ENCODE measurements around the gene HUNK.

Gene HUNK

DNA sequence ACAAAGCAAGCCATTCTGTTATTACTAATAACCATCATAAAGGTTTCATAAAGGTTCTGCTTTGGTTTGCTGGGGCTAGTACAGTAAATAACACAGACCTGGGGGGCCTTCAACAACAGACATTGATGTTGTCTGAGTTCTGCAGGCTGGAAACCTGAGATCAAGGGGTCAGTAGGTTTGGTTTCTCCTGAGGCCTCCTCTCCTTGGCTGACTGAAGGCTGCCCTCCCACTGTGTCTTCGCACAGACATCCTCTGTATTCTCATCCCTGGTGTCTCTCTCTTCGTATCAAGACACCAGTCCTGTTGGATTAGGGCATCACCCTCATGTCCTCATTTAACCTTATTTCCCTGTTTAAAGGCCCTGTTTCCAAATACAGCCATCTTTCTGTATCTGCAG lies 37.3 kb downstream of the HUNK start:
- H3K27ac ChIP-seq (ENCODE audit: low read depth, low read length, severe bottlenecking), result peak overlapping the region; percentile 78
- H3K9me3 ChIP-seq (ENCODE audit: control insufficient read depth, low read length), result no peaks in the 10 kb centered on the region
- H3K36me3 ChIP-seq (ENCODE audit: control insufficient read depth, insufficient read depth, low read length), result no peaks in the 10 kb centered on the region
- whole genome bisulfite sequencing, 2 experiments (ENCODE audit: insufficient coverage in 2 of 2), result 49 to 81% methylated on average over 2 of the region's 2 CpGs
- peaks cover 28% of the 10 kb centered on the region for H3K4me1 ChIP-seq (ENCODE audit: control insufficient read depth, insufficient read depth, low read length, poor library complexity, severe bottlenecking)
- no peak overlapping the region for H3K4me3 ChIP-seq (ENCODE audit: extremely low read depth, insufficient read depth, low read length, poor library complexity, severe bottlenecking)

DNA sequence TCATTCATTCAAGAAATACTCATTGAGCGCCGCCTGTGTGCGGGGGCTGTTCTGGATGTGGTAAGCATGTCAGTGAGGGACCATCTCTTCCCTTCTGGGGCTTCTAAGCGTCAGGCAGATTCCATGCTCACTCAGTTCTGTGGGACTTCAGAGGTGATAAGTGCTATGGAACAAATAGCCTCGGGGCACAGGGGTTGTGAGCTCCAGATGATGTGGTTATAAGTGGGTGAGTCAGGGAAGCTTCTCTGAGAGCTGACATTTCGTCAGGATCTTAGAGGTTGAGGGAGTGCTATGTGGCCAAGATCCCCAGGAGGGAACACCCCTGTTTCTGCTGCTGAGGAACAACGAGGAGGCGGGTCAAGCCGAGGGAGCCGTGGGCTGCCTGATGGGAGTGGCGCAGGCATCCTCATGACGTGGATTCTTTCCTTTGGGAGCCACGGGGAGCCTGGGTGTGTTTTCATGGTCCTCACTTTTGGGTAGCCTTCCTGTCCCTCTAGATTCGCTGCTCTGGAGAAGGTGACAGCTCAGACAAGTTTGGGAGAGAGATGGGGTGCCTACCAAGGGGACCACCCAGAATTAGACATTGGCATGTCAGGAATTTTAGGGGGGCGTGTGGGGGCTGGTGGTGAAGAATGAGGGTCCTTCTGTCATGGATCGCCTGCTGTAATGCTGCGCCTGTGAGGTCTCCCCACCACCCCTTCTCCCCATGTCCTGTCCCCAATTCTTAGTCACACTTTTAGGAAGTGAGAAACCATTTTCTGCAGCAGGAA lies 38.5 kb downstream of the HUNK start:
- H3K9me3 ChIP-seq (ENCODE audit: control insufficient read depth, low read length), result no peaks in the 10 kb centered on the region
- no peaks in the 10 kb centered on the region for H3K36me3 ChIP-seq (ENCODE audit: control insufficient read depth, insufficient read depth, low read length)
- WGBS, 2 experiments (ENCODE audit: insufficient coverage in 2 of 2), result 78 to 86% methylated on average over 13 to 16 of the region's 17 CpGs
- peaks cover 28% of the 10 kb centered on the region for H3K4me1 ChIP-seq (ENCODE audit: control insufficient read depth, insufficient read depth, low read length, poor library complexity, severe bottlenecking)
- no peak overlapping the region for H3K4me3 ChIP-seq (ENCODE audit: extremely low read depth, insufficient read depth, low read length, poor library complexity, severe bottlenecking)
- peak overlapping the region; percentile 36 for H3K27ac ChIP-seq (ENCODE audit: low read depth, low read length, severe bottlenecking)

DNA sequence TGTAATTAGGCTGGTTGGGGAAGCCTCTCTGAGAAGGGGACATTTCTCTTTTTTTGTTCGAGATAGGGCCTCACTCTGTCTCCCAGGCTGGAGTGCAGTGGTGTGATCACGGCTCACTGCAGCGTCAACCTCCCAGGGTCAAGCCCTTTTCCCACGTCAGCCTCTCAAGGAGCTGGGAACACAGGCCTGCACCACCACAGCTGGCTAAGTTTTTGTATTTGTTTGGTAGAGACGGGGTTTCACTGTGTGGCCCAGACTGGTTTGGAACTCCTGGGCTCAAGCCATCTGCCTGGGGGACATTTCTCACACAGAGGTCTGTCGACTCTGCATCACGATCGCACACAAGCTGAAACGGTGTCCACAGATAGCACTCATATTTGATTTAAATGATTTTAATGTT lies 39.7 kb downstream of the HUNK start:
- no peaks in the 10 kb centered on the region for H3K9me3 ChIP-seq (ENCODE audit: control insufficient read depth, low read length)
- 89% methylated on average over 3 of the region's 9 CpGs for WGBS, 2 experiments (ENCODE audit: insufficient coverage in 2 of 2)
- H3K36me3 ChIP-seq (ENCODE audit: control insufficient read depth, insufficient read depth, low read length), result no peaks in the 10 kb centered on the region
- H3K4me1 ChIP-seq (ENCODE audit: control insufficient read depth, insufficient read depth, low read length, poor library complexity, severe bottlenecking), result peaks cover 28% of the 10 kb centered on the region
- no peak overlapping the region for H3K27ac ChIP-seq (ENCODE audit: low read depth, low read length, severe bottlenecking)
- no peak overlapping the region for H3K4me3 ChIP-seq (ENCODE audit: extremely low read depth, insufficient read depth, low read length, poor library complexity, severe bottlenecking)

DNA sequence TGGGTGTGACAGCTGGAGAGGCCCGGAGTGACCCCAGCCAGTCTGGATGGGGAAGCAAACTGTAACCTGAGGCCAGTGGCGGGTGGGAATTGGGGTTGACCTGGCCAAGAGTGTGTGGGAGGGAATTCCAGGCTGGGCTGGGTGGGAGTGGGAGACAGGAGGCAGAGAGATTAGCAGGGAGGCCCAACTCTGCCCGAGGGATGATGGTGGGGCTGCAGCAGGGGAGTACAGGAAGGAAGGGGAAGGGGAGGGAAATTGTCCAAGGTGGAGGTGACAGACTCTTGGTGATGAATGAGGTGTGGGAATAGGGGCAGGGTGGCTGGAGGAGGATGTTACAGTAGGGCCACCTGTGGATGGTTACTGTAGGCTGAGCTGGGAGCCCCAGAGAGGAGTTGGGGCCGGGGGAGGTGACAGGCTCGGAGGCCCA lies 40.4 kb downstream of the HUNK start:
- WGBS, 2 experiments (ENCODE audit: insufficient coverage in 2 of 2), result 79 to 80% methylated on average over 4 of the region's 5 CpGs
- no peak overlapping the region for H3K4me3 ChIP-seq (ENCODE audit: extremely low read depth, insufficient read depth, low read length, poor library complexity, severe bottlenecking)
- peaks cover 25% of the 10 kb centered on the region for H3K4me1 ChIP-seq (ENCODE audit: control insufficient read depth, insufficient read depth, low read length, poor library complexity, severe bottlenecking)
- no peaks in the 10 kb centered on the region for H3K36me3 ChIP-seq (ENCODE audit: control insufficient read depth, insufficient read depth, low read length)
- no peak overlapping the region for H3K27ac ChIP-seq (ENCODE audit: low read depth, low read length, severe bottlenecking)
- no peaks in the 10 kb centered on the region for H3K9me3 ChIP-seq (ENCODE audit: control insufficient read depth, low read length)

DNA sequence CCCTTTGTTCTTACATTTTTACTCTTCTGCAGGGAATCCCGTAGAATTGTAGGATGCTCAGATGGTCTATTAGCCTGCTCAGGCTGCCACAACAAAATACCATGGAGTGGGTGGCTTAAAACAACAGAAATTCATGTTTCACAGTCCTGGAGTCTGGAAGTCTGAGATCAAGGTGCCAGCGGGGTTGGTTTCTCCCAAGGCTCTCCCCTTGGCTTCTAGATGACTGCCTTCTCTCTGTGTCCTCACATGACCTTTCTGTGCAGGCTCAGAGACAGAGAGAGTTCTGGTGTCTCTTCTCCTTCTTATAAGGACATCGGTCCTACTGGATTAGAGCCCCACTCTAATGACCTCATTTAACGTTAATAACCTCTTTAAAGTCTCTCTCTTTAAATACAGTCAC lies 41.7 kb downstream of the HUNK start:
- Histone ChIP-seq H3K4me3 (ENCODE audit: extremely low read depth, insufficient read depth, low read length, poor library complexity, severe bottlenecking) (no peak overlapping the region), H3K36me3 (ENCODE audit: control insufficient read depth, insufficient read depth, low read length) (no peaks in the 10 kb centered on the region), H3K27ac (ENCODE audit: low read depth, low read length, severe bottlenecking) (no peak overlapping the region), H3K9me3 (ENCODE audit: control insufficient read depth, low read length) (peaks cover 2% of the 10 kb centered on the region), H3K4me1 (ENCODE audit: control insufficient read depth, insufficient read depth, low read length, poor library complexity, severe bottlenecking) (peaks cover 12% of the 10 kb centered on the region)
- WGBS, 2 experiments (ENCODE audit: insufficient coverage in 2 of 2), result 88 to 93% methylated on average over 4 of the region's 4 CpGs

DNA sequence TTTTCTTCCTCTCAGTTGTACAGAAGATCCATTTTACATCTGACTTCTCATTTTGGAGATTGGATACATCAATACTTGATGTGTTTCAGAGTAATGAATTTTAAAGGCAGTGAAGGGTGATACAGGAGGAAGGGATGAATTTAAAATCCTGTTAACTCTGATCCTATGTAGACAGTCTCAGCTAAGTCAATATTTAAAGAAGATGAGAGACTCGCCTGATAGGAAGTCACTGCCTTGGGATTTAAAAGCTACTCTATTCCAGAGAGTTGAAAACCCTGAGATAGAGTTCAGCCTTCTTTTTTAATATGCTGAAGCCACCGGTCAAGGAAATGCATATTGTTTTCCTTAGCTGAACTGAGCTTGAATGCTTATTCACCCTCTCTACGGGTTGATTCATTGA lies 42.7 kb downstream of the HUNK start:
- no peak overlapping the region for H3K4me3 ChIP-seq (ENCODE audit: extremely low read depth, insufficient read depth, low read length, poor library complexity, severe bottlenecking)

DNA sequence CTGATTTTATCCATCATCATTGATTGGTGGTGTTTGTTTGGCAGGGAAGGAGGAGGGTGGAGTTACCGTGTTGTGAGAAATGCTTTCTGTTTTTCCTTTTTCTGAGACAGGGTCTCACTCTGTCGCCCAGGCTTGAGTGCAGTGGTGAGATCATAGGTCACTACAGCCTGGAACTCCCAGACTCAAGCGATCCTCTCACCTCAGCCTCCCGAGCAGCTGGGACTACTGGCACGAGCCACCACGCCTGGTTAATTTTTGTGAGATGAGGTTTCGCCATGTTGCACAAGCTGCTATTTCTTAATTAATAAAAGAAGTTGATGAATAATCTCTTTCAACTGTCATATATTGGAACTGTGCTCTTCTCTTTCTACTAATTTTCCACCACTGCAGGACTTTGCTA lies 44.3 kb downstream of the HUNK start:
- peaks cover 5% of the 10 kb centered on the region for H3K4me1 ChIP-seq (ENCODE audit: control insufficient read depth, insufficient read depth, low read length, poor library complexity, severe bottlenecking)
- no peaks in the 10 kb centered on the region for H3K36me3 ChIP-seq (ENCODE audit: control insufficient read depth, insufficient read depth, low read length)
- WGBS, 2 experiments (ENCODE audit: insufficient coverage in 2 of 2), result 82 to 100% methylated on average over 1 to 2 of the region's 7 CpGs
- no peak overlapping the region for H3K4me3 ChIP-seq (ENCODE audit: extremely low read depth, insufficient read depth, low read length, poor library complexity, severe bottlenecking)
- no peak overlapping the region for H3K27ac ChIP-seq (ENCODE audit: low read depth, low read length, severe bottlenecking)
- peaks cover 6% of the 10 kb centered on the region for H3K9me3 ChIP-seq (ENCODE audit: control insufficient read depth, low read length)

More for the DNA sequence above, 42.7 kb downstream of the HUNK start:
- no peaks in the 10 kb centered on the region for H3K36me3 ChIP-seq (ENCODE audit: control insufficient read depth, insufficient read depth, low read length)
- H3K4me1 ChIP-seq (ENCODE audit: control insufficient read depth, insufficient read depth, low read length, poor library complexity, severe bottlenecking), result peaks cover 5% of the 10 kb centered on the region
- H3K27ac ChIP-seq (ENCODE audit: low read depth, low read length, severe bottlenecking), result no peak overlapping the region
- 96% methylated on average over 2 of the region's 3 CpGs; no CpG with 5 or more reads in 1 of the 2 experiments for WGBS, 2 experiments (ENCODE audit: insufficient coverage in 2 of 2)
- H3K9me3 ChIP-seq (ENCODE audit: control insufficient read depth, low read length), result peaks cover 6% of the 10 kb centered on the region

DNA sequence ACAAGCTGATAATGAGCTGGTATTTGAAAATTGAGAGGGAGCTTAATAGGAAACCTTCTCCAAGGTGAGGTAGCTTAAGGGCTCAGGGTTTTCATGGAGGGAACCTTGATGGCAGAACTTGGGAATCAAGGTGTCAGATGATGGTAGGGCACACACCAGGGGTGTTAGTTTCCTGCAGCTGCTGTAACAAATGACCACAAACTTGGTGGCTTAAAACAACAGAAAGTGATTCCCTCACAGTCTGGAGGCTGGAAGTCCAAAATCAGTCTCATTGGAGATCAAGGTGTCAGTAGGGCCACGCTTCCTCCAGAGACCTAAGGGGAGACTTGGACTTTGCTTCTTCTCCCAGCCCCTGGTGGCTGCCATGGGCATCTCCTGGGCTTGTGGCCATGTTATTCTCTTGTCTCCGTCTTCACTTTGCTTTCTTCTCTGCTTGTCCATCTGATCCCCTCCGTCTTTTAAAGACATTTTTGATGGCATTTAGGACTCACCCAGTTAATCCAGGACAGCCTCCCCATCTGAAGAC lies 45.5 kb downstream of the HUNK start:
- Histone ChIP-seq H3K4me1 (ENCODE audit: control insufficient read depth, insufficient read depth, low read length, poor library complexity, severe bottlenecking) (no peaks in the 10 kb centered on the region), H3K4me3 (ENCODE audit: extremely low read depth, insufficient read depth, low read length, poor library complexity, severe bottlenecking) (no peak overlapping the region), H3K27ac (ENCODE audit: low read depth, low read length, severe bottlenecking) (no peak overlapping the region), H3K9me3 (ENCODE audit: control insufficient read depth, low read length) (peaks cover 6% of the 10 kb centered on the region), H3K36me3 (ENCODE audit: control insufficient read depth, insufficient read depth, low read length) (no peaks in the 10 kb centered on the region)
- WGBS, 2 experiments (ENCODE audit: insufficient coverage in 2 of 2), result 95 to 98% methylated on average over 3 of the region's 3 CpGs

DNA sequence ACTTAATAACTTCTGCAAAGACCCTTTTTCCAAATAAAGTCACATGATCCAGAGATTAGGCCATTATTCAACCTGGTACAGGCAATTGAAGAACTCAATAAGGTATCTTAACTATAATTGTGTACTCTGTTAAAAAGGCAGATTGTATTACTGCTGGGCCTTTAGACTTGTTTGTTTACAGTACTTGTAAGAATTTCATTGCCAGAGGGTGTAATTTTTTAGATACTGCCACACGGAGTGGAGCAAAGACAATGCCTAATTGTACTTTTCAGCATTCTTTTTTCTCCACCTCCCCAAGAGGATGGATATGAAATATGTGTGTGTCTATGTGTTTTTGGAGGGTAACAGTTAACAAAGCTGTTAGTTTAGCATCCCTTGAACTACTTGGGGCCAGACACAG lies 47.5 kb downstream of the HUNK start:
- H3K4me1 ChIP-seq (ENCODE audit: control insufficient read depth, insufficient read depth, low read length, poor library complexity, severe bottlenecking), result no peaks in the 10 kb centered on the region
- WGBS, 2 experiments (ENCODE audit: insufficient coverage in 2 of 2), result 100% methylated on average over 1 of the region's 1 CpG; no CpG with 5 or more reads in 1 of the 2 experiments
- peaks cover 6% of the 10 kb centered on the region for H3K9me3 ChIP-seq (ENCODE audit: control insufficient read depth, low read length)
- H3K4me3 ChIP-seq (ENCODE audit: extremely low read depth, insufficient read depth, low read length, poor library complexity, severe bottlenecking), result no peak overlapping the region
- H3K36me3 ChIP-seq (ENCODE audit: control insufficient read depth, insufficient read depth, low read length), result peaks cover 8% of the 10 kb centered on the region
- H3K27ac ChIP-seq (ENCODE audit: low read depth, low read length, severe bottlenecking), result no peak overlapping the region

DNA sequence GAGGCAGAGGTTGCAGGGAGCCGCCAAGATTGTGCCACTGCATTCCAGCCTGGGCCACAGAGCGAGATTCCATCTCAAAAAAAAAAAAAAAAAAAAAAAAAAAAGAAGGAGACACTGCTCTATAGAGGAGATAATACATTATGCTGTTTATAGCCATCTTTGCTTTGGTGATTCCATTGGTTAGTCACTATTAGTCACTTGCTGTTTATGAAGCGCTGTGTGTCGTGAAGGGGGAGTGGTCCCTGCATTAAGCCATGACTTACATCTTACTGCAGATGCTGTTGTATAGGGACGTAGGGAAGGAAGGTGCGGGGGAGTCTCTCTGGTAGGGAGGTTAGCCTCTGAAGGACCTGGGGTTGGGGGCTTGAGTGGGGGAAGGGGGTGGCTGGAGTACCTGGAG lies 48.3 kb downstream of the HUNK start:
- H3K4me3 ChIP-seq (ENCODE audit: extremely low read depth, insufficient read depth, low read length, poor library complexity, severe bottlenecking), result no peak overlapping the region
- H3K27ac ChIP-seq (ENCODE audit: low read depth, low read length, severe bottlenecking), result no peak overlapping the region
- H3K36me3 ChIP-seq (ENCODE audit: control insufficient read depth, insufficient read depth, low read length), result peaks cover 10% of the 10 kb centered on the region
- 95 to 100% methylated on average over 2 to 3 of the region's 6 CpGs for WGBS, 2 experiments (ENCODE audit: insufficient coverage in 2 of 2)
- H3K9me3 ChIP-seq (ENCODE audit: control insufficient read depth, low read length), result peaks cover 8% of the 10 kb centered on the region
- H3K4me1 ChIP-seq (ENCODE audit: control insufficient read depth, insufficient read depth, low read length, poor library complexity, severe bottlenecking), result no peaks in the 10 kb centered on the region

DNA sequence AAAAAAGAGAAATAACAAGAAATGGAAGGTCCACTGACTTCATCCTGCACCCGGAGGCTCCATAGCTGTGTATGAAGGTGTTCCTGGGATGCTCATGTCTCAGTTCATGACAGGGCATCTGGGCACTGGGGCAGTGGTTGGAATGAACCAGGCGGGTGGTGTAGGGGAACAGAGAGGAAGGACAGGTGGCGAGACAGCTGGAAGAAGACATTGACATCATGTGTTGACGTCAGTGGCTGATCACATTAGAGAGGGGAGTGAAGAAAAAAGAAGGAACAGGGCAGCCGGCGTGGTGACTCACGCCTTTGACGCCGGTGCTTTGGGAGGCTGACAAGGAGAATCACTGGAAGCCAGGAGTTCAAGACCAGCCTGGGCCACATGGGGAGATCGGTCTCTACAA lies 50.1 kb downstream of the HUNK start:
- Histone ChIP-seq H3K4me3 (ENCODE audit: extremely low read depth, insufficient read depth, low read length, poor library complexity, severe bottlenecking) (no peak overlapping the region), H3K9me3 (ENCODE audit: control insufficient read depth, low read length) (peaks cover 12% of the 10 kb centered on the region)
- WGBS, 2 experiments (ENCODE audit: insufficient coverage in 2 of 2), result 95% methylated on average over 8 to 10 of the region's 10 CpGs

More for the DNA sequence above, 50.1 kb downstream of the HUNK start:
- Histone ChIP-seq H3K27ac (ENCODE audit: low read depth, low read length, severe bottlenecking) (no peak overlapping the region), H3K4me1 (ENCODE audit: control insufficient read depth, insufficient read depth, low read length, poor library complexity, severe bottlenecking) (peaks cover 3% of the 10 kb centered on the region), H3K36me3 (ENCODE audit: control insufficient read depth, insufficient read depth, low read length) (peaks cover 15% of the 10 kb centered on the region)
